Psoas muscle (tissue), 8 donors: ENCODE results near the gene VPS16. TPM values are rescaled to one million over a fixed set of nuclear protein-coding genes. Genes with fewer than 3 reads are reported as not detected.

Experiments
- ATAC-seq, 4 donors: fragments of 200-7000 bp; cut with Tn5 transposase; one replicate each; pipeline ENCODE4 v1.9.1; 2020; ENCODE audit warnings: moderate library complexity in 3 of 4, mild to moderate bottlenecking in 2 of 4
- DNase-seq, 2 donors: peaks; one replicate each; pipeline ENCODE4 v3.0.0-alpha.2; 2020
- H3K27ac ChIP-seq: fragments of 200-600 bp; one replicate; pipeline ENCODE4 v1.8.0; 2022
- H3K27me3 ChIP-seq, 3 donors: fragments of 200-600 bp in 1 of 3; one replicate each; pipeline versions ENCODE4 v1.6.1 to v1.8.0; 2013 to 2022; ENCODE audit warnings: low read length in 2 of 3, mild to moderate bottlenecking in 2 of 3, moderate library complexity in 1 of 3; ENCODE audit not compliant: insufficient read depth in 3 of 3
- H3K36me3 ChIP-seq, 2 donors: fragments of 200-600 bp in 1 of 2; one replicate each; pipeline versions ENCODE4 v1.6.1 to v1.8.0; 2013 to 2022; ENCODE audit warnings: low read depth in 1 of 2, mild to moderate bottlenecking in 1 of 2, moderate library complexity in 1 of 2; ENCODE audit not compliant: insufficient read depth in 1 of 2
- H3K4me1 ChIP-seq: fragments of 200-600 bp; one replicate; pipeline ENCODE4 v1.8.0; 2022
- H3K4me3 ChIP-seq: fragments of 200-600 bp; one replicate; pipeline ENCODE4 v1.8.0; 2022; ENCODE audit warnings: mild to moderate bottlenecking
- H3K9me3 ChIP-seq: fragments of 200-600 bp; one replicate; pipeline ENCODE4 v1.8.0; 2022
- WGBS, 3 donors: extraction: QIAGEN DNeasy Blood & Tissue Kit; methylation state at CpG; one replicate each; pipeline versions ENCODE4 v1.1.6 to v1.1.7; 2013; 5-methylcytosine and 5-hydroxymethylcytosine counted together
- intact Hi-C, 2 donors: fragments of 100-400 bp; cut with DNase I; formaldehyde crosslinking; loops; one replicate each; pipeline versions ENCODE4 v1.11.0 to v1.14.2; 2022
- long read RNA-seq, 2 donors: library from polyadenylated mRNA; unstranded; transcript quantifications; one replicate each; pipeline ENCODE4 v2.0.0, GENCODE V29; 2021
- polyA plus RNA-seq, 3 donors: library from polyadenylated mRNA; stranded (reverse); fragments of 200-250 nt; gene quantifications; one replicate each; pipeline ENCODE4 v1.2.3, GENCODE V29; 2013
- total RNA-seq, 4 donors: library from RNA; stranded (reverse); fragmentation: NEBNext Ultra II Directional in 2 of 4; extraction: Animal tissue kit (Norgen Biotek cat#: 25700) in 2 of 4; gene quantifications; one replicate each; pipeline versions ENCODE4 v1.2.1 to v1.2.4, GENCODE V29; 2021 to 2023
- TF ChIP-seq, protein P1 (sequence below): fragments of 200-600 bp; IDR thresholded peaks from one replicate; pipeline ENCODE4 v1.8.0; 2022; ENCODE audit warnings: antibody characterized with exemption
- donor health status: healthy with polysubstance abuse.
- donor health status: DM: no; HTN: no; CAD: no; lungs with moderate emphysema.
- donor health status: Bipolar disorder and iron deficiency.
- donor health status: healthy.
- donor health status: DM: yes; HTN: yes; CAD: no.
- donor health status: DM: no; HTN: no; CAD: no.
- donor health status: DM: no; HTN: no; CAD: no.
- donor health status: DM: yes; HTN: yes; CAD: no.

Gene VPS16
- total RNA-seq (10 to 100 TPM; 19.2 to 25.5 (median 23.7) TPM), polyA plus RNA-seq (10 to 100 TPM; 17.1 to 20.2 (median 18.1) TPM)
- long read RNA-seq, donor 1, transcript VPS16-202 (24 exons, 2,750 nt) = major isoform, 52 of 69 reads
- long read RNA-seq, donor 1, partial matches to known transcripts = 5 of 69 reads
- long read RNA-seq, donor 1, other reads (novel, unspliced or antisense) = 10 of 69 reads
- long read RNA-seq, donor 2, transcript VPS16-203 (20 exons, 2,318 nt) = minor isoform, 5 of 70 reads
- long read RNA-seq, donor 2, transcript VPS16-202 (24 exons, 2,750 nt) = major isoform, 43 of 70 reads
- long read RNA-seq, donor 2, partial matches to known transcripts = 3 of 70 reads
- long read RNA-seq, donor 2, other reads (novel, unspliced or antisense) = 19 of 70 reads

GRCh38 chr20:2840138-2840966, at the start of gene VPS16, which contains the start of gene PCED1A:
Gene VPS16, plus strand, starts transcription at chr20:2840745. Its CDS starts 30 bp downstream, at chr20:2840775.
Gene PCED1A, minus strand, starts transcription at chr20:2840655. Its CDS starts 743 bp downstream, at chr20:2839912.
- intact Hi-C loops = no loop called here
- DNase-seq = peak; percentile 90 to 95
- peak; percentile 99 for ATAC-seq
- Histone ChIP-seq H3K27me3 (no peaks in the 10 kb centered on the region), H3K9me3 (no peaks in the 10 kb centered on the region), H3K4me1 (peaks cover 9% of the 10 kb centered on the region), H3K36me3 (peaks cover 0 to 24% of the 10 kb centered on the region in 2 donors), H3K4me3 (peak within 1 kb of the TSS; percentile 88), H3K27ac (peak within 1 kb of the TSS; percentile 91)
- TF ChIP-seq, protein P1, sequence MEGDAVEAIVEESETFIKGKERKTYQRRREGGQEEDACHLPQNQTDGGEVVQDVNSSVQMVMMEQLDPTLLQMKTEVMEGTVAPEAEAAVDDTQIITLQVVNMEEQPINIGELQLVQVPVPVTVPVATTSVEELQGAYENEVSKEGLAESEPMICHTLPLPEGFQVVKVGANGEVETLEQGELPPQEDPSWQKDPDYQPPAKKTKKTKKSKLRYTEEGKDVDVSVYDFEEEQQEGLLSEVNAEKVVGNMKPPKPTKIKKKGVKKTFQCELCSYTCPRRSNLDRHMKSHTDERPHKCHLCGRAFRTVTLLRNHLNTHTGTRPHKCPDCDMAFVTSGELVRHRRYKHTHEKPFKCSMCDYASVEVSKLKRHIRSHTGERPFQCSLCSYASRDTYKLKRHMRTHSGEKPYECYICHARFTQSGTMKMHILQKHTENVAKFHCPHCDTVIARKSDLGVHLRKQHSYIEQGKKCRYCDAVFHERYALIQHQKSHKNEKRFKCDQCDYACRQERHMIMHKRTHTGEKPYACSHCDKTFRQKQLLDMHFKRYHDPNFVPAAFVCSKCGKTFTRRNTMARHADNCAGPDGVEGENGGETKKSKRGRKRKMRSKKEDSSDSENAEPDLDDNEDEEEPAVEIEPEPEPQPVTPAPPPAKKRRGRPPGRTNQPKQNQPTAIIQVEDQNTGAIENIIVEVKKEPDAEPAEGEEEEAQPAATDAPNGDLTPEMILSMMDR = no peak
- 0 to 2% (median 2%) methylated on average over 68 to 98 of the region's 98 CpGs for WGBS, 3 donors

- DNase-seq (no peak), ATAC-seq (no peak)
- no peaks in the 10 kb centered on the region for H3K4me1 ChIP-seq
- TF ChIP-seq, protein P1 = no peak
- WGBS, 3 donors = 87 to 92% (median 91%) methylated on average over 6 of the region's 6 CpGs
- H3K36me3 ChIP-seq = no peaks in the 10 kb centered on the region
- no peak overlapping the region for H3K4me3 ChIP-seq
- H3K9me3 ChIP-seq = no peaks in the 10 kb centered on the region
- peaks cover 0 to 37% (median 11%) of the 10 kb centered on the region in 3 donors for H3K27me3 ChIP-seq
- intact Hi-C loops = no loop called here
- no peak overlapping the region for H3K27ac ChIP-seq
These were observed 47.1 kb upstream of the VPS16 start for GRCh38 chr20:2793471-2793870.

DNA sequence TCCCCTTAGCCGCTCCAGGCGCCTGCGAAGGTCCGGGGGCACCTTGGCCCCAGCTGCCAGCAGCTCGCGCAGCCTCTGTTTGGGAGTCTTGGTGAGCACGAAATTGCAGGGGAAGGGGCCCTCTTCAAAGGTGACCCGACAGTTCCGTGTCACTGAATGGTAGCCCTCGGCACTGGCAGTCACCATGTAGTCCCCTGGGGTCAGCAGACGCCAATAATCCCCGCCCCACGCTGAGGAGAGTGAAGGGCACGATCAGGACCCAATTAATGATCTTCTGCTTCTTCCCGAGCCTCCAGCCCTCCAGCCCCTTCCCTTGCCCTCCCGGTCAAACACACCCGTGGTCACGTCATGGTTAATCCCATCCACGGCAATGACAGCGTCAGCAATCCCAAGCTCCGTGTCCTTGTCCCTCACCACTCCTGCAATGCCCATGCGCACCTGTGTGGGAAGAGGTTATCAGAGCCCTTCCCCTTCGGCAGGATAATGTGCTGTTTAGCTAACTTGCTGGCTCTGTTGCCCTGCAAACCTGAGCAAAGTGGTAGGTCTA, 46.3 kb upstream of the VPS16 start:
- Histone ChIP-seq H3K4me1 (no peaks in the 10 kb centered on the region), H3K27ac (no peak overlapping the region), H3K27me3 (peaks cover 0 to 45% (median 13%) of the 10 kb centered on the region in 3 donors), H3K4me3 (no peak overlapping the region), H3K9me3 (no peaks in the 10 kb centered on the region), H3K36me3 (no peaks in the 10 kb centered on the region)
- intact Hi-C loops = no loop called here
- ATAC-seq (no peak), DNase-seq (no peak)
- 84 to 86% (median 86%) methylated on average over 23 of the region's 23 CpGs for WGBS, 3 donors
- TF ChIP-seq, protein P1 = no peak

DNA sequence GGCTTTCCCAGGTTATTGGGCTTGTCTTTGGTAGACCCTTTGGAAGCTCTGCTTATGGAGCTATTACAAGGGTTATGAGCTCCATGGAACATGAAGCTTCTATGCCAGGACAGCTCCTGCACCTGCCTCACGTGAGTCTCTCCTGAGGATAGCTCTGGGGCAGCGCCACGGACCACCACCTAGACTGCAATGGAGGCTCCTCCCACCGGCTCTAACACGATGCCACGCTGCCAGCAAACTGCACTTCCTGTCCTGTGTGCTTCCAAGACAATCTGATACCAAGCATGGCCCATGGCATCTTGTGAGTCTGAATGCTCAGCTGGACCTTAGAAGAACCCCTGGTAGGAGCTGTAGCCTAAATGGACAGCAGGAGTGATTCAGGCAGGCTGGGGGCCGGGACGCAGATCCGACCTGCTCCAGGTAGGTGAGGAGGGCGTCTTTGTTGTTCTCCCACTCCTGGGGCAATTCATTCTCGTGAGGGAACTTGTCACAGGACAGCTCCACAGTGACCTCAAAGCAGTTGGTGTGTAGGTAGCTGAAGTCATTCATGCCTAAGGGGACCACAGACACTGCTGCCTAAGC, 45.6 kb upstream of the VPS16 start:
- ATAC-seq (no peak), DNase-seq (no peak)
- no peak overlapping the region for H3K4me3 ChIP-seq
- TF ChIP-seq, protein P1 = no peak
- 78 to 81% (median 80%) methylated on average over 11 of the region's 11 CpGs for WGBS, 3 donors
- H3K4me1 ChIP-seq = no peaks in the 10 kb centered on the region
- no peaks in the 10 kb centered on the region for H3K36me3 ChIP-seq
- intact Hi-C loops = no loop called here
- no peak overlapping the region for H3K27ac ChIP-seq
- peaks cover 0 to 52% (median 20%) of the 10 kb centered on the region in 3 donors for H3K27me3 ChIP-seq
- no peaks in the 10 kb centered on the region for H3K9me3 ChIP-seq
